ENCODE data around the gene SMKR1.

- no peak for TF ChIP-seq HNRNPLL (IDR thresholded peaks at IDR 0.05; ENCODE audit: low read depth, low read length, poor library complexity, severe bottlenecking)
- TF ChIP-seq RAD21 (CRISPR knock-in tag; conservative IDR thresholded peaks at IDR 0.05 in 1 of 2, IDR thresholded peaks at IDR 0.05 in 1 of 2), result no peak
- TF ChIP-seq CTCF (IDR thresholded peaks at IDR 0.05 in 2 of 3, conservative IDR thresholded peaks at IDR 0.05 in 1 of 3; ENCODE audit: insufficient read depth in 2 of 3, low read depth in 1 of 3, low read length in 3 of 3), result peak in 1 of 3 experiments; percentile 9; a peak in 2 of 6 replicates
Measured at GRCh38 chr7:129529643-129530042, 27.3 kb downstream of the SMKR1 start.
